Measurements from ENCODE around the gene PIGBOS1.
"Not testable (repeated sequence)": the region's sequence is repeated elsewhere in the genome, so short reads cannot be mapped to it uniquely, and the experiment has no call there.

The PIGBOS1 gene, protein sequence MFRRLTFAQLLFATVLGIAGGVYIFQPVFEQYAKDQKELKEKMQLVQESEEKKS

GRCh38 chr15:55318588-55319494, at the start of gene PIGBOS1, which contains the start of gene PIGB:
PIGBOS1 (minus strand) TSS chr15:55319123; CDS start chr15:55317792, 1,331 bp downstream.
PIGB (plus strand) TSS chr15:55319222; CDS start chr15:55319251, 29 bp downstream.
- peak; percentile 93 for DNase-seq

- no peak for DNase-seq
These were observed 48.1 kb upstream of the PIGBOS1 start for GRCh38 chr15:55366981-55367380.

DNA sequence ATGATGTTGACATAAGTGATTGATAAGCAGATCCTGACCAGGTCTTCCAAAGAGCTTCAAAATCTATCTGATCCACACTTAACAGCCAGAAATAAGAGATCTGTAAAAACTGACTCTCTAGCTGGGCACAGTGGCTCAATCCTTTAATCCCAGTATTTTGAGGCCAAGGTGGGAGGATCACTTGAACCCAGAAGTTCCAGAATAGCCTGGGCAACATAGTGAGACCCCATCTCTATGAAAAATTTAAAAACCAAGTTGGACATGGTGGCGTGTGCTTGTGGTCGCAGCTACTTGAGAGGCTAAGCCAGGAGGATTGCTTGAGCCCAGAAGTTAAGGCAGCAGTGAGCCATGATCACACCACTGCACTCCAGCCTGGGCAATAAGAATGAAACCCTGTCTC, 43.7 kb upstream of the PIGBOS1 start:
- DNase-seq, result no peak

DNA sequence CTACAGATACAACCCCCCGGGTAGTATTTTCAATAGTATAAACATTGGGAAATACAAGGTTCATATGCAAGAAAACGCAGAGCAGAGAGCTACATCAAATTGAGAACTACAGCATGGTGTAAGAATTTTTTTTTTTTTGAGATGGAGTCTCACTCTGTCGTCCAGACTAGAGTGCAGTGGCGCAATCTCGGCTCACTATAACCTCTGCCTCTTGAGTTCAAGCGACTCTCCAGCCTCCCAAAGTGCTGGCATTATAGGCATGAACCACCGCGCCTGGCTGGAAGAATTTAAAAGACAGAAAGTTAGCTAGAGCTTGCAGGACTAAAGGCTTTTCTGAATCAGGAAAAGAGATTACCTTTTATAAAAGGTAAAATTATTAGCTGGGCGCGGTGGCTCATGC, 42.1 kb upstream of the PIGBOS1 start:
- no peak for DNase-seq

GRCh38 chr15:55360256-55360655, 41.3 kb upstream of the PIGBOS1 start:
- peak in 1 of 2 experiments; percentile 6 for DNase-seq

GRCh38 chr15:55358471-55358870, 39.5 kb upstream of the PIGBOS1 start:
- DNase-seq, result no peak

GRCh38 chr15:55357774-55358173, 38.9 kb upstream of the PIGBOS1 start:
- no peak for DNase-seq

- no peak for DNase-seq
These were observed 38.2 kb upstream of the PIGBOS1 start for GRCh38 chr15:55356985-55357585.

GRCh38 chr15:55353025-55353424, 34.1 kb upstream of the PIGBOS1 start:
- DNase-seq, result no peak

- no peak for DNase-seq
These were observed 30.4 kb upstream of the PIGBOS1 start for GRCh38 chr15:55349282-55349681.

DNA sequence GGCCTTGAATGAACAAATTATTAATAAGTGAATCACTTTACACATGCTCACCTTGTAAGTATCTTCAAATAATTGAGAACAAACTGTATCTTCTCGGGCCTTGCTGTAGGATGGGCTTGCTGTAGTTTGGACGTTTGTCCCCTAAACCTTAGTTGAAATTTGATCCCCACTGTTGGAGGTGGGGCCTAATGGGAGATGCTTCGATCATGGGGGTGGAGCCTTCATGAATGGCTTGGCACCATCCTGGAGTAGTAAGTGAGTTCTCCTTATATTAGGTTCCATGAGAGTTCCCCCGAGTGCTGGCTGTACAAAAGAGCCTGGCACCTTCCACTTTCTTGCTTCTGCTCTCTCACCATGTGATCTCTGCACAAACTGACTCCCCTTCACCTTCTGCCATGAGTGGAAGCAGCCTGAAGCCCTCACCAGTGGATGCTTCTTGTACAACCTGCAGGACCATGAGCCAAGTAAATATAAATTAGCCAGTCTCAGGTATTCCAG, 29.4 kb upstream of the PIGBOS1 start:
- no peak for DNase-seq

GRCh38 chr15:55344206-55344605, 25.3 kb upstream of the PIGBOS1 start:
- no peak for DNase-seq

- DNase-seq, result no peak
These were observed 24.2 kb upstream of the PIGBOS1 start for GRCh38 chr15:55343168-55343567.

DNA sequence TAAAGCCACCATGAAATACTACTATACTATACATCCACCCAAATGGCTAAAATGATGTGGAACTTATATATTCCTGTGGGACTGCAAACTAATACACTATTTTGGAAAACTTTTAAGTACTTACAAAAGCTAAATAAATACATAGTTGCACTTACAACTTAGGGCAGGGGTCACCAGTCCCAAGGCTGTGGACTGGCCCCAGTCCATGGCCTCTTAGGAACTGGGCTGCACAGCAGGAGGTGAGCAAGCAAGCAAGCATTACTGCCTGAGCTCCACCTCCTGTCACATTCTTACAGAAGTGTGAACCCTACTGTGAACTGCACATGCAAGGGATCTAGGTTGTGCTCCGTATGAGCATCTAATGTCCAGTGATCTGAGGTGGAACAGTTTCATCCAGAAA, 18.2 kb upstream of the PIGBOS1 start:
- DNase-seq, result no peak

DNA sequence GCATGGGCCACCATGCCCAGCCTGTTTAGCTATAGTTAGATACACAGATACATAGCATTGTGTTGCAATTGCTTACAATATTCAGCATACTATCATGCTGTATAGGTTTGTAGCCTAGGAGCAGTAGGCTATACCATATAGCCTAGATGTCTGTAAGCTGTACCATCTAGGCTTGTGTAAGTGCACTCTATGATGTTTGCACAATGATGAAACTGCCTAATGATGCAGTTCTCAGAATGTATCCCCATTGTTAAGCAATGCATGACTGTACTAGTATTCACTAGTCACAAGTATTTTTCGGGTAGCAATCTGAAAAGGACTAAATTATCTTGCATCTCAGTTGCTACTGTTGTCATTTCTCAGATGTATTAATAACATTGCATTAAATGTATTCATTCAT, 16.1 kb upstream of the PIGBOS1 start:
- no peak for DNase-seq

DNA sequence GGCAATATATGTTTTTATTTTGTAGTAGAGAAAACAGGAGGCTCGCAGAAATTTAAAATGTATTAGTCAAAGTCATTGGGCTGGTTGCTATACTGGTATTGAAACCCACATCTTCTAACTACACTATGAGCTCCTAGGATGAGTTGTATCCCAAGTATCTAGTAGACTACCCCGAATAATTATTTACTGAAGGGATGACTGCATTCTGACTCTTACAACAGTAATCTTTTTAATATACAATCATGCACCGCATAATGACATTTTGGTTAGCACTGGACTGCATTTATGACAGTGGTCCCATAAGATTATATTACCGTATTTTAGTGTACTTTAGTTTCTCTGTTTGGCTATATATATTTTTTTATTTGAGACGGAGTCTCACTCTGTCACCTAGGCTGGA, 15.4 kb upstream of the PIGBOS1 start:
- DNase-seq, result no peak

DNA sequence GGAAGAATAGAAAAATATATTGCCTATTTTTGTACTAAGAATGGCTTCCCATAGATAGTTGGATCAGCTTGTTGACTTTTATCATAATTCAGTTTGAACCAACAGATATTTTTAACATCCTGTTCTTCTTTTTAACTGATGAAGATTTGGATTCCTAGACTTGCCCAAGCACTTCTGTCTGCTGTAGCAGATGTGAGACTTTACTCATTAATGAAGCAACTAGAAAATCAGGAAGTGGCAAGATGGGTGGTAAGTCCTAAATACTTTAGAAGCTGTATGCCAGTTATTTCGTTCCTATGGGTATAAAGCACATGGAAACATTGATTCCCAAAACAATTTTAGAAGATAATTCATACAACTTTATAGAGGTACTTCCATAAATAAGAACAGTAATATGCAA, 8.5 kb upstream of the PIGBOS1 start:
- DNase-seq, result peak; percentile 74 to 78

DNA sequence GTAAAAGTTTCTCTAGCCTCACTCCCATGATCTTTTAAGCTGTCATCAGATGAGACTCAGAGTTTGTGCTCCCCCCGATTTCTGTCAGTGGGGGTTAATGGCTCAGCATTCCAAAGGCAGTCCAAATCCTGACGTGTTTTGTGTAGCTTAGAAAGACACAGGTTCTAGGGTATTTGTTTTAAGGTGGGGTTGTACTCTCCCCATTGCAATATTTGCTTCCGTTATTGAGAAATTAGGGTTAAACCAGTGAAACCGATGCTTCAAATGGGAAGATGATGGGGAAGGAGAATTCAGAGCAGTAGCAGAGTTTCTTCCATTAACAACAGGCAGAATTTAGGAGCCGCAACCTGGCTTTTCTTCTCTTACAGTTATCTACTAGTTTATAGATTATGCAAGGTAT, 3.5 kb upstream of the PIGBOS1 start:
- DNase-seq, result no peak

- DNase-seq, result no peak
These were observed 2.0 kb upstream of the PIGBOS1 start for GRCh38 chr15:55320963-55321362.

DNA sequence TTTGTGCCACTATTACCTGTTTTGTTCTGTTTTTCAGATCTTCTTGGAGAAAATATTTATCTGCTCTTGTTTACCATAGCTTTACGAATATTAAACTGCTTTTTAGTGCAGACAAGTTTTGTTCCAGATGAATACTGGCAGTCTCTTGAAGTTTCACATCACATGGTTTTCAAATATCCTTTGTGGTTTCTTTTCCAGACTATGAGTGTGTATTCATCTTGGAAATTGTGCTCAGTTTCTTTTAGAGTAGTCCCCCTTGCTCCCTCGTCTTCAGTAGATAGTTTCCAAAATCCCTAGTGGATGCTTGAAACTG, 1.3 kb upstream of the PIGBOS1 start:
- DNase-seq, result peak in 1 of 2 experiments; percentile 25

DNA sequence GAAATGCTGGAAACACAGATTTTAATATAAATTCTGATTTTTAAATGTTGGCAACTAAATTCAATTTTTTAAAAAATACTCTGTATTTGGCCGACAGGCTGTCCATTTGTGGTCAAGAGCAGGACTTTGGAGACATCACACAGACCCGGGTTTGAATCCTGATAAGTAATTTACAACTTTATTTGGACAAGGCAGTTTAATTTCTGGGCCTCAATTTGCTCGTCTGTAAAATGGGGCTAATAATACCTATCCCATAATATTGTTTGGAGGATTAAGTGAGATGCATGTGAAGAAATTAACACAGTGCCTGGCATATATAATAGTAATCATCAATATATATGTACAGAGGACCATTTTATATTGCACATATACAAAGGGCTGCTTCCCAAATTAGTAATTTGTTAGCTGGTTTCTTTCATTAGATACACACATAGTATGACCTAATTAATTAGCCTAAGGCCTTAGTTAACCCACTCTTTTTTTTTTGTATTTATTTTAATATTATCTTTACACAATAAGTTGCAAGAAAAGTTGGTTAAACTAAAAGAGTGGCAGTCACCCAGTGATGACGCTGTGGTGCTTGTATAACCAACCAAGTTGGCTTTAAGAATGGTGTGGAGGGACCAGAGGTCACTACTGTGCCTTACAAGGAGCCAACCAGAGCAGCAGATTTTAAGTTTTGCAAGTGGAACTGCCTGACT, 764 bp upstream of the PIGBOS1 start:
- DNase-seq, result peak; percentile 25 to 26

GRCh38 chr15:55302801-55303200, 16.1 kb downstream of the PIGBOS1 start:
- not testable (repeated sequence) for DNase-seq

DNA sequence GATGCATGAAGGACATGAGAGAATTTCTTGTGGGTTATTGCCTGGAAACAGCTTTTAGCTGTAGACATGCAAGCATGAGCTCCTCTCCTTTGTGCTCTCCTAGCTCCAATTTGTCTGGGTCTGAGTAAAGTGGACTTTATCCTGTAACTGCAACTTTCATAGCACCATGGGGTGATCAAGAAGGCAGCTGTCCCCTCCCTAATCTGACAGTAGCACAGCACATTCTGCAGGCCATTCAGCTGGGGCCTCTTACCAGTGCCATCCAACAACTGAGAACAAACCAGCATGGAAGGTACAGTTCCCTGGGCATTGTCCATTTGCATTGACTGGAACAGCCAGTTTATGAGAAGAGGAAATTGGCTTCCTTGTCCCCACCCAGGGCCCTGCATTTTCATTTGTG, 21.6 kb downstream of the PIGBOS1 start:
- no peak for DNase-seq

Measured in Kasumi-1 (cell line).